Inflammatory macrophage (primary cell): ENCODE data around the gene LDLRAD4.

Experiments
- DNase-seq, 2 donors: peaks; one replicate each; pipeline ENCODE4 v3.0.0-alpha.2; 2020 to 2022

The LDLRAD4 gene

DNA sequence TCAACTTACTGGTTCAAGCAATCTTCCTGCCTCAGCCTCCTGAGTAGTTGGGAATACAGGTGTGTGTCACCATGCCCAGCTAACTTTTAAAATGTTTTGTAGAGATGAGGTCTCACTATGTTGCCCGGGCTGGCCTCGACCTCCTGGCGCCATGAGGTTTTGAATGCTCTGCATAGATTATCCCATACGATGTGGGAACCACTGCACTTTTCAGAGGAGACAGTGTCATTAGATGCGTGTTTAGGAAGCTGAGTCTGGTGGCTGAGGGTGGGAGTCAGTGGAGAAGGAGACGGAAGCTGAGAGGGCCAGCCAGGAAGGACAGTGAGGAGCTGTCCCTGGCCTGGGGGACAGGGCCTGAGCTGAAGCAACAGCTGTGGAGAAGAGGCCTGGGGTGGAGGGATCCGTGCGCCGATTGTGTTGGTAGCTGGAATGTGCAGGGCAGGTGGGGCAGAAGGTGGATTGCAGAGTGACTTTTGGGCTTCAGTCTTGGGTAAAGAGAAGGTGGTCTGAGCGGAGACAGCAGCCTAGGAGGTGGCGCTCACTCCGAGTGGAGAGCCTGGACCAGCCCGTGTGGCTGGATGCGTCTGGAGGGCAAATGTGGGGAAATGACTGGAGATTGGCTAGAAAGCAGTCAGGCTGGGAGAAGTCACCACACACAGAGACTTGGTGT is 68.0 kb downstream of the LDLRAD4 start:
- DNase-seq = no peak

GRCh38 chr18:13287372-13287771 is 68.8 kb downstream of the LDLRAD4 start:
- DNase-seq = no peak

- DNase-seq = no peak
Observed at GRCh38 chr18:13288509-13289133, 70.1 kb downstream of the LDLRAD4 start.

GRCh38 chr18:13289481-13290205 is 71.1 kb downstream of the LDLRAD4 start:
- DNase-seq = no peak

- DNase-seq = no peak
Observed at GRCh38 chr18:13290856-13291271, 72.3 kb downstream of the LDLRAD4 start.

GRCh38 chr18:13291299-13291698 is 72.7 kb downstream of the LDLRAD4 start:
- no peak for DNase-seq

GRCh38 chr18:13291745-13292447 is 73.3 kb downstream of the LDLRAD4 start:
- DNase-seq = no peak

DNA sequence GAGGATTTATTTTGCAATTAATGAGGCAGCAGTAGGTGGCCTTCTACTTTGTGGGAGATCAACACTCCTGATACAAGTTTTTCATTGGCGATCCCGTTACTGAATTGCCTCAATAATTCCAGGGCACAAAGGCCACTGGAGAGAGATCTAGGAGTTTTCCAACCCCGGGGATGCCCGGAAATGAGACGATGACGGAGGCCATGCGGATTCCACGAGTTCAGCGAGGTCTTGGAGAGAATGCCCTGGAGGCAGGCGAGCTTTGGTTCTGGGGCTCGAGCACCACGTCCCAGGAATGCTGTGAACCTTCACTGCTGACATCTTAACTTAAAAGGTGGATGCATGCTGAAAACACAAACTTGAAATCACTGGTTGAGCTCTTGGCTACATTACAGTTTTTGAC is 74.2 kb downstream of the LDLRAD4 start:
- DNase-seq = no peak

DNA sequence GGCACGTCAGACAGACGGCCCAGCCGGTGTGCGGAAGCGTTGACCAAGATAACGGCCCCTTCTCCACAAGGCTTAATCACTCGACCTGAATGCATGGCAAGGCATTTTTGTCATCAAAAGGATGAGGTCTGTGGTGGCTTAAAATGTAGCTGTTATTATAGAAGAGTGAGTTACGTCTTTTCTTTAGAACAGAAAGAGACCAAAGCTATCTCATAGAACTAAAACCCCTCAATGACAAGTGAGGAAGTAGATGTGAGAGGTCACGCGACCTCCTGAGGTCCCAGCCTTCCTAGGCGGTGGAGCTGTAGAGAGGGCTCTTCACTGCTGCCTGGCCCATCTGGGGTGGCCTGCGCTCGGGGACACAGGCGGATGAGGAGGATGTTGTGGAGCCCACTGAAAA is 75.7 kb downstream of the LDLRAD4 start:
- no peak for DNase-seq

GRCh38 chr18:13295894-13296293 is 77.3 kb downstream of the LDLRAD4 start:
- DNase-seq = no peak

DNA sequence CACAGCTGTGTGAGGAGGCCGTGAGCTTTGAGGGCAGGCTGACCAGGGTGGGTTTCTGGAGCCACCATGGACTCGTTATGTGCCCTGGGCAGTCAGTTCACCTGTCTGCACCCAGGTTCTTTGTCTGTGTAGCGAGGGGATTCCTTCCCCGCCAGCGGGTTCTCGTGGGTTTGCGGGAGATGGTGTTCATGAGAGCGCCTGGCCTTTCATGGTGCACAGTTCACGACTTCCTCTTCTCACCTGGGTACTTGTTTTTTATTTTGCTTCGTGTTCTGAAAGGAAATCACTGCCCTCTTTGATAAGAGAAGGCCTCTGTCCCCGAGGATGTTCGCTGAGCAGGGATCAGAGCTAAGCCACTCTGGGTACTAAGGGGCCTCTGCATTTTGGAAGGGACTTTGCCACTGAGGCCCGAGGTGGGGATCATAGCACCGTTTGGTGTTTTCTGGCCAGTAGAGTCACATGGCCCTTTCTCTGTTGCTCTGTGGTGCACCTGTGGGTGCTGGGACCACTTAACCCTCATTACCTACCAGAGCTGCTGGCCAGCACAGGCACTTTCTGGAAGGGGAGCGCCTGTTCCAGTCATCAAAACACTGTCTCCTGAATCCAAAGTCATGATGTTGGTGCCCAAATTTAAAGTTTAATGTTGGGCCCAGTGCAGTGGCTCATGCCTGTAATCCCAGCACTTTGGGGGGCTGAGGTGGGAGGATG is 78.5 kb downstream of the LDLRAD4 start:
- no peak for DNase-seq

DNA sequence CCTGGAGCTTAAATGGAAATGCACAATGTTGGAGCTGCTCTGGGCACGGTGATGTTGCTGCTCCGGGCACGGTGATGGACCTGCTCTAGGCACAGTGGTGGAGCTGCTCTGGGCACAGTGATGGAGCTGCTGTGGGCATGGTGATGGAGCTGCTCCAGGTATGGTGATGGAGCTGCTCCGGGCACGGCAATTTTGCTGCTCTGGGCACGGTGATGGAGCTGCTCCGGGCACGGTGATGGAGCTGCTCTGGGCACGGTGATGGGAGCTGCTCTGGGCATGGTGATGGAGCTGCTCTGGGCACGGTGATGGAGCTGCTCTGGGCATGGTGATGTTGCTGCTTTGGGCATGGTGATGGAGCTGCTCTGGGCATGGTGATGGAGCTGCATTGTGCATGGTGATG is 79.7 kb downstream of the LDLRAD4 start:
- DNase-seq = no peak

DNA sequence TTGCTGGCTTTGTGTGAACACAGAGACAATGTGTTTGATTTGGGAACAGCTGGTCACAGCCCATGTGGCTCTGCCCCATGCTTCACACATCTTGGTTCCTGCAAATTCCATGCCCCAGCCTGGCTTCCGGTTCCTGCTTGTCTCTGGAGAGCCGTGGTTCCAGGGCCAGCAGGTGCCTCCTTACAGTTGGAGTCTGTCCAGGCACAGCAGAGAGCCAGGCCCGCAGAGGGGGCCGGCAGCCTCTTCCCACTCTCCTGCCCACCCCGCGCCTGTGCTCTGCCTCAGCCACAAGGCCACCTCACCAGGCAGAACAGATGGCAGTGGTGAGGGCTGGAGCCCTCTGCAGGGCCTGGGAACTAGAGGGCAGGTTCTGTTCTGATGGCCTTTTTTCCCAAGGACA is 81.5 kb downstream of the LDLRAD4 start:
- DNase-seq = no peak

- no peak for DNase-seq
Observed at GRCh38 chr18:13300796-13301195, 82.2 kb downstream of the LDLRAD4 start.

DNA sequence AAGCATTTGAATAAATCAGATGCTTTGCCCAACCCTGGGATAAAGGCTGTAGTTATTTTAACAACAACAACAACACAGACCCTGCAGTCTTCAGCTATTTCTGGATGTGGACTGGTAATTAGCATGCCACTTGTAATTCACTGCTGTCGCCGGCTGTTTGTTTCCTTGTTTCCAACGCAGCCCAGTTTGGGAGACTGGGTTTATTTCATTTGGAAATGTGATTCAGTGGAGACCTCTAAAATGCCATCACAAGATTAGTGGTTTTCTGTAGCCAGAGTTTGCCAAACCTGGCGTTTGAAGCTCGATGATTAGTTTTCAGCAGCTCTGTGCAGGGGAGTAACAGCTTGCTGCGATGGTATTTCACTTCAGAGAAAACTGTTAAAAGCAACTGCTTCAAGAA is 83.5 kb downstream of the LDLRAD4 start:
- no peak for DNase-seq

- peak; percentile 79 to 82 for DNase-seq
Observed at GRCh38 chr18:13302457-13303225, 84.1 kb downstream of the LDLRAD4 start.

- DNase-seq = no peak
Observed at GRCh38 chr18:13303756-13304364, 85.3 kb downstream of the LDLRAD4 start.

DNA sequence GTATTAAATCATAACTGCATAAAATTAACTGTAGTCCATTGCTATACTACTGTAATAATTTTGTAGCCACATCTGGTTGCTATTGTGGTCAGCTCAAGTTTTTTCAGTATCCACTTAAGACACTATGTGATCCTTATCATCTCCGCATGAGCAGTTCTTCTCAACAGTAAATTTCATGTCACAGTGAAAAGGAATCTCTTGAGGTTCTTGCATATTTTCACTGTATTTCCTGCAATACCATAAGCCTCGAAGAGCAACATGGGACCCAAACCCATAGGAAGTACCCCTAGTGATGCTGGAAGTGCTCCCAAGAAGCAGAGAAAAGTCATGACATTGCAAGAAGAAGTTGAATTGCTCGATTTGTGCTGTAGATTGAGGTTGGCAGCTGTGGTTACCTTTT is 86.7 kb downstream of the LDLRAD4 start:
- DNase-seq = no peak

DNA sequence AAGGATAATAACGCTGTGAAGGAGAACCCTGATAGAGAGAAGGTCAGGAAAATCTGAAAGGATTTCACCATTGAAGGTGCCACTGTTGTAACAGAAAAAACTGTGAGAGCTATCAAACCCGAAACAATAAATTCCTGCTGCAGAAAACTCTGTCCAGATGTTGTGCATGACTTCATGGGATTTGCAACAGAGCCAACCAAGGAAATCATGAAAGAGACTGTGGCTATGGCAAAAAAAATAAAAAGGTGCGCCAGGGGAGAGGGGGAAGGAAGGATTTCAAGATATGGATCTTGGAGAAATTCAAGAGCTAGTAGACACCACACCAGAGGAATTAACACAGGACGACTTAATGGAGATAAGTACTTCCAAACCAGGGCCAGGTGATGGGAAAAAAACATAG is 88.0 kb downstream of the LDLRAD4 start:
- DNase-seq = no peak

GRCh38 chr18:13308369-13308768 is 89.8 kb downstream of the LDLRAD4 start:
- DNase-seq = no peak

GRCh38 chr18:13309031-13309747 is 90.6 kb downstream of the LDLRAD4 start:
- DNase-seq = no peak
